Activated naive CD8-positive, alpha-beta T cell (primary cell): Measurements from ENCODE around the gene ADGRB2.

Experiments
- H3K27ac Mint-ChIP-seq: one replicate; pipeline ENCODE4 v1.8.0; 2021; ENCODE audit warnings: mixed read lengths
- H3K27me3 Mint-ChIP-seq: one replicate; pipeline ENCODE4 v1.8.0; 2021; ENCODE audit warnings: mixed read lengths
- H3K36me3 Mint-ChIP-seq: one replicate; pipeline ENCODE4 v1.8.0; 2021; ENCODE audit warnings: mixed read lengths
- H3K4me1 Mint-ChIP-seq: one replicate; pipeline ENCODE4 v1.8.0; 2021; ENCODE audit warnings: low read depth, mixed read lengths
- H3K4me3 Mint-ChIP-seq: one replicate; pipeline ENCODE4 v1.8.0; 2021; ENCODE audit warnings: mild to moderate bottlenecking, mixed read lengths
- H3K9me3 Mint-ChIP-seq: one replicate; pipeline ENCODE4 v1.8.0; 2021; ENCODE audit warnings: low read depth, mixed read lengths

The ADGRB2 gene

DNA sequence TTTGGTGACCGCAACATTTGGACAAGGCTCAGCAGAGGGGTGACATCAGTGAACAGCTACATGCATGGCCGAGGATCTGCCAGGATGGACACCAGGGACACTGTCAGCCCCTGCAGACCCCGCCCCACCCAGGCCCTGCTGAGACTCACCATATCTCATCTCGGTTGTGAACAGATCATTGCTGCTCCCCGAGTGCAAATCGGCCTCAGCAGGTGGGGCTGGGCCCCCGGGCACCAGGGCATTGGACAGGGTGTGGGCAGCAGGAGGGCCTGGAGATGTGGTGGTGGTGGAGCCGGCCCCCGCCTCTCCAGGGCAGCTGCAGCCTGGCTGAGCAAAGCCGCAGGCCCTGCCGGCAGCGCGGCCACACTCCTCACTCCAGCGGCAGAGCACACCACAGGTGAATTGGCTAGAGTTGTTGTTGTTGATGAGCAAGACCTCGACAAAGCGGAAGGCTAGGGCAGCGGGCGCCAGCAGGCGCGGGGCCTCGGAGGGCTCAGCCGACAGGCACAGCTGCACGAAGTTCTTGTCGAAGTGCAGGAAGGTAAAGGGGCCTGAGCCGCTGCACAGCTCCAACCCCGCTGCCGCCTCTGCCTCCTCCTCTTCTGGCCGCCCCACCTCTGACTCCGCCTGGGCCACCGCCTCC is 8.2 kb downstream of the ADGRB2 start:
- Mint-ChIP-seq H3K27me3 (no peaks in the 10 kb centered on the region), H3K9me3 (no peaks in the 10 kb centered on the region), H3K4me3 (no peak overlapping the region), H3K27ac (no peak overlapping the region), H3K4me1 (peaks cover 19% of the 10 kb centered on the region), H3K36me3 (no peaks in the 10 kb centered on the region)

DNA sequence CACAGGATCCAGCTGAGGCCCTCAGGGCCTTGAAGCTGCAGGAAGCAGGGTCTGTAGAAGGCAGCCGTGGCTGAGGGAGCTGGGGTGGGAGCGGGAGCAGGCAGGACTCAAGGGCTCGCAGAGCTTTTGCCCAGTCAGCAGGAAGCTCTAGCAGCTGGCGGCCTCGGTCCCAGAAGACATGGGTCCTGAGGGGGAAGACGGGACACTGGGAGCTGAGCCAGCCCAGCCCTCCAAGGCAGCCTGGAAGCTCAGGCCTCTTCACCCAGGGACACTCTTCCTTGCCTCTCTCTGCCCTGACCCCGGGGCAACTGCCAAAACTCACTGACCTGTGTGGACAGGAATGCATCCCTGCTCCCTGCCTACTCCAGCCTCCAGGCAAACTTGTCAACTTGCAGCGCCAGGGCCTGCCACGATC is 8.9 kb downstream of the ADGRB2 start:
- no peaks in the 10 kb centered on the region for H3K27me3 Mint-ChIP-seq
- H3K27ac Mint-ChIP-seq, result no peak overlapping the region
- H3K36me3 Mint-ChIP-seq, result no peaks in the 10 kb centered on the region
- H3K4me3 Mint-ChIP-seq, result no peak overlapping the region
- peaks cover 24% of the 10 kb centered on the region for H3K4me1 Mint-ChIP-seq
- no peaks in the 10 kb centered on the region for H3K9me3 Mint-ChIP-seq

GRCh38 chr1:31754397-31754796 is 9.7 kb downstream of the ADGRB2 start:
- H3K27me3 Mint-ChIP-seq, result peaks cover 1% of the 10 kb centered on the region
- no peak overlapping the region for H3K27ac Mint-ChIP-seq
- H3K4me1 Mint-ChIP-seq, result peaks cover 20% of the 10 kb centered on the region
- H3K36me3 Mint-ChIP-seq, result no peaks in the 10 kb centered on the region
- no peak overlapping the region for H3K4me3 Mint-ChIP-seq
- H3K9me3 Mint-ChIP-seq, result no peaks in the 10 kb centered on the region

DNA sequence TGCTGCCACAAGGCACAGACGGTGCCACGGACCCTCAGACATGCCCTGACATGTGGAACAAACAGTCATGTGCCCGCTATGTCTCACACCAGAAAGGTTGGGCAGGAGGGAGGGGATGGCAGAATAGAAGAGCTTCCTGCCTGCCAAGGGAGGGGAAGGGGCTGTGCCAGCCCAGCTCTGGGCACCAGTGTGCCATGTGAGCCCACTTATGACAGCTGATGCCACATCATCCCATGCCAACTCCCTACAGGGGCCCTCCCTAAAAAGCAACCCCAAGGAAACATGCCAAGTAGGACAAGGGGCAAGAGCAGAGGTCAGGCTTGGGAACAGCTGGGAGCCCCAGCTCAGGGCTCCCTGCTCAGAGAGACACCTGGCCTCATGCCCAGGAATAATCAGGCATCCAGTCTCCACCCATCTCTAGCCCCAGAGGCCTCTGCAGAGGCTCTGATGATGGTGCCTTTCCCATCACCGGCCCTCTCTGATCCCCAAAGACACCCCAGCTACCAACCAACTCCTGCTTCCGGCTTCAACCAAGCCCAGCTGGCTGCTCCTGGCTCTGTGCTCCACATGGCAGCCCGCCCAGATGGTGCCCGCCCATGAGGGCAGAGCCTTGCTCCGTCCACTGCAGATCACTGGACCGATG is 10.3 kb downstream of the ADGRB2 start:
- Mint-ChIP-seq H3K9me3 (no peaks in the 10 kb centered on the region), H3K36me3 (no peaks in the 10 kb centered on the region), H3K4me3 (no peak overlapping the region), H3K4me1 (peaks cover 20% of the 10 kb centered on the region), H3K27me3 (peaks cover 1% of the 10 kb centered on the region), H3K27ac (no peak overlapping the region)

GRCh38 chr1:31752952-31753475 is 11.1 kb downstream of the ADGRB2 start:
- Mint-ChIP-seq H3K4me1 (peaks cover 20% of the 10 kb centered on the region), H3K27me3 (peaks cover 1% of the 10 kb centered on the region), H3K9me3 (no peaks in the 10 kb centered on the region), H3K27ac (no peak overlapping the region), H3K36me3 (no peaks in the 10 kb centered on the region), H3K4me3 (no peak overlapping the region)

DNA sequence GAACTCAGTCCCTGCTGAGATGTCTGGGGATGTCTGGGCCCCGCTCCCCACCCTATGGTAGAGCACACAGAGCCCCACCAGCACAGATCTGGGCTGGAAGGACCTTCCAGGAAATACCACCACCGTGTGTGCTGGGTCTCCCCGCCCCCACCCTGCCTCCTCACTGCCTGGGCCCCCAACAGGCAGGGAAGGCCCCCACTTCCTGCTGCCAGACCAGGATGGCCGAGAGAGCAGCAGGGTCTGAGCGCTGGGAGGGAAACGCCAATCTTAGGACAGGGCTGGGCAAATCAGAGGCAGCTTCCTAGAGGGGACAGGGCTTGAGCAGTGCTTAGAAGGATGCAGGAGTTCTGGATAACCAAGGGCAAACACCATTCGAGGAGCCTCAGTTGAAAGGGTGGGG is 11.9 kb downstream of the ADGRB2 start:
- no peaks in the 10 kb centered on the region for H3K9me3 Mint-ChIP-seq
- no peak overlapping the region for H3K27ac Mint-ChIP-seq
- H3K4me1 Mint-ChIP-seq, result peaks cover 20% of the 10 kb centered on the region
- no peak overlapping the region for H3K4me3 Mint-ChIP-seq
- H3K27me3 Mint-ChIP-seq, result peaks cover 3% of the 10 kb centered on the region
- H3K36me3 Mint-ChIP-seq, result no peaks in the 10 kb centered on the region

- Mint-ChIP-seq H3K9me3 (no peaks in the 10 kb centered on the region), H3K27me3 (peaks cover 7% of the 10 kb centered on the region), H3K36me3 (no peaks in the 10 kb centered on the region), H3K4me1 (peaks cover 20% of the 10 kb centered on the region), H3K4me3 (no peak overlapping the region), H3K27ac (no peak overlapping the region)
These were observed 12.3 kb downstream of the ADGRB2 start for GRCh38 chr1:31751822-31752241.

- peaks cover 8% of the 10 kb centered on the region for H3K27me3 Mint-ChIP-seq
- H3K4me1 Mint-ChIP-seq, result peaks cover 20% of the 10 kb centered on the region
- H3K36me3 Mint-ChIP-seq, result no peaks in the 10 kb centered on the region
- no peak overlapping the region for H3K4me3 Mint-ChIP-seq
- H3K9me3 Mint-ChIP-seq, result no peaks in the 10 kb centered on the region
- H3K27ac Mint-ChIP-seq, result no peak overlapping the region
These were observed 13.2 kb downstream of the ADGRB2 start for GRCh38 chr1:31750858-31751510.

- Mint-ChIP-seq H3K9me3 (no peaks in the 10 kb centered on the region), H3K27me3 (peaks cover 8% of the 10 kb centered on the region), H3K4me1 (peaks cover 20% of the 10 kb centered on the region), H3K4me3 (no peak overlapping the region), H3K36me3 (no peaks in the 10 kb centered on the region), H3K27ac (no peak overlapping the region)
These were observed 14.1 kb downstream of the ADGRB2 start for GRCh38 chr1:31749785-31750735.

DNA sequence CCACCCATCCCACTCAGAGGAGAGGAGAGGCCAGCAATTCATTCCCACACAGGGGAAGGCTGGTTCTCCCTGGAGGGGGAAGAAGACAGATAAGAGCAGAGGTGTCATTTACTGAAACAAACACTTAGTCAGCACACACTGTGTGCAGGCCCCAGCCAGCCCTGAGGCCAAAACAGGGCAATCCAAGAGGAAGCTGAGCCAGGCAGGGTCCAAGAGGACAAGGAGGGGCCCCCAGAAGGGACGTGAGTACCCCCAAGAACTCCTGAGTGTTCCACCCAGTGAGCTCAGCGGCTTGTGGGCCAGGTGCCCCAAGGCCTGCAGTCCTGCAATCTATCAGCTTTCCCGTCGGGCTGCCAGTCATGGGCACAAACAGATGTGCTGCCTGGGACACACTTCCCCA is 15.8 kb downstream of the ADGRB2 start:
- Mint-ChIP-seq H3K4me1 (peaks cover 20% of the 10 kb centered on the region), H3K9me3 (no peaks in the 10 kb centered on the region)

GRCh38 chr1:31747304-31747703 is 16.8 kb downstream of the ADGRB2 start:
- Mint-ChIP-seq H3K27ac (no peak overlapping the region), H3K4me1 (peaks cover 17% of the 10 kb centered on the region), H3K36me3 (no peaks in the 10 kb centered on the region), H3K9me3 (no peaks in the 10 kb centered on the region), H3K27me3 (peaks cover 8% of the 10 kb centered on the region), H3K4me3 (no peak overlapping the region)

More for the DNA sequence above, 15.8 kb downstream of the ADGRB2 start:
- no peak overlapping the region for H3K4me3 Mint-ChIP-seq
- H3K36me3 Mint-ChIP-seq, result no peaks in the 10 kb centered on the region
- H3K27ac Mint-ChIP-seq, result no peak overlapping the region
- H3K27me3 Mint-ChIP-seq, result peaks cover 8% of the 10 kb centered on the region

DNA sequence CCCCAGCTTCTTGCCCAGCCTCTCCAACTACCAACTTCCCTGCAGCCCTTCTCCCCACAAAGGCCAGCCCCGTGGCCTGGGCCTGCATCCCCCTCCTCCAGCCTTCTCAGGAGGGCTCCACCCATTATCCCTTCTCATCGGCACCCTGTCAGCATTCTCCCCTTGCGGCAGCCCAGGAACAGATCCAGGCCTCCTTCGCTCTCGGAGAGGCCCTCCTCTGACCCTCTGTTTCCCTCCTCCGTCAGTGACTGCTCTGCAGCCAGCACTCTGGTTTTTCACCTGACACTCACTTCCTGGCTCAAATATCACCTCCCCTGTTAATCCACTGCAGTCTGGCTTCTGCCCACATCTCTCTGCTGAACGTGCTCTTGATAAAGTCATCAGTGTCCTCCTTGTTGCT is 17.5 kb downstream of the ADGRB2 start:
- Mint-ChIP-seq H3K27me3 (peaks cover 8% of the 10 kb centered on the region), H3K9me3 (no peaks in the 10 kb centered on the region), H3K36me3 (no peaks in the 10 kb centered on the region), H3K27ac (no peak overlapping the region), H3K4me1 (peaks cover 11% of the 10 kb centered on the region), H3K4me3 (no peak overlapping the region)

- Mint-ChIP-seq H3K36me3 (no peaks in the 10 kb centered on the region), H3K4me3 (no peak overlapping the region), H3K4me1 (peaks cover 7% of the 10 kb centered on the region), H3K27ac (no peak overlapping the region), H3K9me3 (no peaks in the 10 kb centered on the region), H3K27me3 (peaks cover 8% of the 10 kb centered on the region)
These were observed 18.0 kb downstream of the ADGRB2 start for GRCh38 chr1:31745946-31746670.
